ENCODE measurements around the gene PARD3. TPM values are rescaled to one million over a fixed set of nuclear protein-coding genes. Genes with fewer than 3 reads are reported as not detected.

PARD3 gene
- total RNA-seq, 2 experiments from 2014 or later, result 0.53 to 0.71 TPM

- Mint-ChIP-seq H3K27ac (no peak overlapping the region), H3K4me1 (ENCODE audit: low read depth) (no peaks in the 10 kb centered on the region), H3K27me3 (peaks cover 7% of the 10 kb centered on the region), H3K9me3 (no peaks in the 10 kb centered on the region), H3K4me3 (no peak overlapping the region), H3K36me3 (ENCODE audit: low read depth) (no peaks in the 10 kb centered on the region)
- POLR2A ChIA-PET, result no interaction called here
- H3K27me3 ChIP-seq (ENCODE audit: control insufficient read depth in 1 of 2, insufficient read depth in 2 of 2, low read length in 2 of 2), result no peaks in the 10 kb centered on the region
- H3K4me1 ChIP-seq (ENCODE audit: insufficient read depth, low read length), result no peaks in the 10 kb centered on the region
- TF ChIP-seq CTCF (IDR thresholded peaks at IDR 0.05), result no peak
- intact Hi-C loops (cut with DNase I, micrococcal nuclease), result no loop called here
- H3K9me3 ChIP-seq (ENCODE audit: control insufficient read depth in 1 of 2, insufficient read depth in 1 of 2, low read length in 2 of 2), result no peaks in the 10 kb centered on the region
- CTCF ChIA-PET, result interaction anchor here (0.9 kb wide), 1 partner anchor 14 kb away, joined by 3 read pairs; no protein-coding TSS in a partner anchor
- no peaks in the 10 kb centered on the region for H3K36me3 ChIP-seq (ENCODE audit: insufficient read depth, low read length)
- H3K4me3 ChIP-seq (ENCODE audit: low read length), result no peak overlapping the region
- H3K27ac ChIP-seq (ENCODE audit: low read depth in 1 of 2, low read length in 2 of 2), result no peak overlapping the region
- DNase-seq (no peak), ATAC-seq (ENCODE audit: poor library complexity) (no peak)
Observed at GRCh38 chr10:34151931-34152330, 663.2 kb downstream of the PARD3 start.

GRCh38 chr10:34151481-34151880, 663.6 kb downstream of the PARD3 start:
- H3K27me3 Mint-ChIP-seq, result peaks cover 7% of the 10 kb centered on the region
- no peak overlapping the region for H3K27ac Mint-ChIP-seq
- H3K36me3 Mint-ChIP-seq (ENCODE audit: low read depth), result no peaks in the 10 kb centered on the region
- Histone ChIP-seq H3K36me3 (ENCODE audit: insufficient read depth, low read length) (no peaks in the 10 kb centered on the region), H3K27me3 (ENCODE audit: control insufficient read depth in 1 of 2, insufficient read depth in 2 of 2, low read length in 2 of 2) (no peaks in the 10 kb centered on the region), H3K4me1 (ENCODE audit: insufficient read depth, low read length) (no peaks in the 10 kb centered on the region), H3K27ac (ENCODE audit: low read depth in 1 of 2, low read length in 2 of 2) (no peak overlapping the region), H3K4me3 (ENCODE audit: low read length) (no peak overlapping the region), H3K9me3 (ENCODE audit: control insufficient read depth in 1 of 2, insufficient read depth in 1 of 2, low read length in 2 of 2) (no peaks in the 10 kb centered on the region)
- no peak overlapping the region for H3K4me3 Mint-ChIP-seq
- no peaks in the 10 kb centered on the region for H3K4me1 Mint-ChIP-seq (ENCODE audit: low read depth)
- intact Hi-C loops (cut with DNase I, micrococcal nuclease), result no loop called here
- DNase-seq, result no peak
- POLR2A ChIA-PET, result no interaction called here
- no peak for ATAC-seq (ENCODE audit: poor library complexity)
- no peak for TF ChIP-seq CTCF (IDR thresholded peaks at IDR 0.05)
- H3K9me3 Mint-ChIP-seq, result no peaks in the 10 kb centered on the region
- CTCF ChIA-PET, result interaction anchor here (0.9 kb wide), 1 partner anchor 14 kb away, joined by 3 read pairs; no protein-coding TSS in a partner anchor

- ATAC-seq (ENCODE audit: poor library complexity) (no peak), DNase-seq (no peak)
- H3K4me3 Mint-ChIP-seq, result no peak overlapping the region
- H3K27me3 Mint-ChIP-seq, result peaks cover 7% of the 10 kb centered on the region
- intact Hi-C loops (cut with DNase I, micrococcal nuclease), result no loop called here
- POLR2A ChIA-PET, result interaction anchor here (0.5 kb wide), 1 partner anchor 683 kb away, joined by 3 read pairs; no protein-coding TSS in a partner anchor
- CTCF ChIA-PET, result no interaction called here
- H3K36me3 Mint-ChIP-seq (ENCODE audit: low read depth), result no peaks in the 10 kb centered on the region
- H3K9me3 Mint-ChIP-seq, result no peaks in the 10 kb centered on the region
- H3K27ac ChIP-seq (ENCODE audit: low read depth in 1 of 2, low read length in 2 of 2), result no peak overlapping the region
- H3K27ac Mint-ChIP-seq, result no peak overlapping the region
- no peaks in the 10 kb centered on the region for H3K27me3 ChIP-seq (ENCODE audit: control insufficient read depth in 1 of 2, insufficient read depth in 2 of 2, low read length in 2 of 2)
- no peak overlapping the region for H3K4me3 ChIP-seq (ENCODE audit: low read length)
- no peaks in the 10 kb centered on the region for H3K4me1 Mint-ChIP-seq (ENCODE audit: low read depth)
- no peak for TF ChIP-seq CTCF (IDR thresholded peaks at IDR 0.05)
- no peaks in the 10 kb centered on the region for H3K36me3 ChIP-seq (ENCODE audit: insufficient read depth, low read length)
- no peaks in the 10 kb centered on the region for H3K9me3 ChIP-seq (ENCODE audit: control insufficient read depth in 1 of 2, insufficient read depth in 1 of 2, low read length in 2 of 2)
- no peaks in the 10 kb centered on the region for H3K4me1 ChIP-seq (ENCODE audit: insufficient read depth, low read length)
Observed at GRCh38 chr10:34150103-34150502, 665.0 kb downstream of the PARD3 start.
